ENCODE data around the gene PPP2R2D. TPM values are rescaled to one million over a fixed set of nuclear protein-coding genes. Genes with fewer than 3 reads are reported as not detected.
A peak's percentile ranks its signal among the peaks of the same experiment; 100 is the strongest.

PPP2R2D gene
- total RNA-seq, 1 experiment from 2014 or later = 40.3 TPM

DNA sequence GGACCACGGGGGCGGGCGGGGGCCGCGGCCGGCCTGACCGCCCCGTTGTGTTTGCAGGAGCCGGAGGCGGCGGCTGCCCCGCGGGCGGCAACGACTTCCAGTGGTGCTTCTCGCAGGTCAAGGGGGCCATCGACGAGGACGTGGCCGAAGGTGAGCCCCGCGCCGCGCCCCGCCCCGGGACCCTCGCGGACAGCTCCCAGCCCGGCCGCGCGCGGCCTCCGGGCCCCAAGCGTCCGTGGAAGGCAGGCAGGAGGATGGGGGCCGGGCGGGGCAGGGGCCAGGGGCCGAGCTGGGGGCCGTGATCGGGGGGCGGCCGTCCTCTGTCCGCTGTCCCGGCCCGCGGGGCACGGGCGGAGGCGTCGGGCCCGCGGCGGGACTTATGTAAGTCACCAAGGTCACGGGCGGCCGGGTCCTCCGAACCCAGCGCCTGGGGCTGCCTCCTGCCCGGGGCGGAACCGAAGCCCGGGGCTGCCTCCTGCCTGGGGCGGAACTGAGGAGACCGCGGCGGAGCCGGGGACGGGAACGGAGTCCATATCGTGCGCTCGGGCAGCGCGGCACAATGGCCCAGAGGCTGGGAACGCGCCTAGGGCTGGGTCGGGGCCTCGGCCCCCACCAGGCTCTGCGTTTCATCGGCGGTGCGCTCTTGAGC, 497 bp downstream of the PPP2R2D start:
- H2AFZ ChIP-seq (ENCODE audit: low read length) = no peak overlapping the region
- peaks cover 53% of the 10 kb centered on the region for H3K79me2 ChIP-seq (ENCODE audit: low read length)
- H3F3A ChIP-seq (ENCODE audit: low read length, unreplicated experiment) = no peaks in the 10 kb centered on the region
- H3K4me3 ChIP-seq (ENCODE audit: low read length) = peak overlapping the region; percentile 77
- H4K20me1 ChIP-seq (ENCODE audit: low read length) = peaks cover 23% of the 10 kb centered on the region; the same call in 1 of the 2 replicates
- ChIA-PET CTCF (no interaction called here), POLR2A (ENCODE audit: unreplicated experiment) (interaction anchor here (0.7 kb wide), 1 partner anchor 149 kb away, joined by 3 read pairs; no protein-coding TSS in a partner anchor)
- no TSS peak for BruUV-seq (replicated peaks)
- H3K9me3 ChIP-seq (ENCODE audit: low read length) = no peaks in the 10 kb centered on the region
- no peaks in the 10 kb centered on the region for H3K27me3 ChIP-seq (ENCODE audit: low read length)
- no peak for DNase-seq
- ATAC-seq = peak; percentile 11
- no peaks in the 10 kb centered on the region; the same call in 1 of the 2 replicates for H3K36me3 ChIP-seq (ENCODE audit: low read depth, low read length)
- no peak for TF ChIP-seq EZH2 (IDR thresholded peaks at IDR 0.05; ENCODE audit: low read length, unreplicated experiment)
- TF ChIP-seq CTCF (conservative IDR thresholded peaks at IDR 0.05; ENCODE audit: low read depth, low read length) = no peak
- no peak for TF ChIP-seq EZH2phosphoT487 (IDR thresholded peaks at IDR 0.05; ENCODE audit: borderline replicate concordance, low read length)
- H3K27ac ChIP-seq (ENCODE audit: low read length) = peak overlapping the region; percentile 19; the same call in 1 of the 2 replicates
- peaks cover 25% of the 10 kb centered on the region for H3K4me1 ChIP-seq (ENCODE audit: insufficient read depth, low read length)
- H3K9ac ChIP-seq (ENCODE audit: low read length) = peak overlapping the region; percentile 83
- peak overlapping the region; percentile 95 for H3K4me2 ChIP-seq (ENCODE audit: low read length)
- intact Hi-C loops (cut with micrococcal nuclease) = loop anchor here (5.0 kb wide), 2 partner anchors 46 to 81 kb away; partner anchors contain the start of gene BNIP3
- H3K9me2 ChIP-seq (replicated peaks; ENCODE audit: low read length) = no peaks in the 10 kb centered on the region

DNA sequence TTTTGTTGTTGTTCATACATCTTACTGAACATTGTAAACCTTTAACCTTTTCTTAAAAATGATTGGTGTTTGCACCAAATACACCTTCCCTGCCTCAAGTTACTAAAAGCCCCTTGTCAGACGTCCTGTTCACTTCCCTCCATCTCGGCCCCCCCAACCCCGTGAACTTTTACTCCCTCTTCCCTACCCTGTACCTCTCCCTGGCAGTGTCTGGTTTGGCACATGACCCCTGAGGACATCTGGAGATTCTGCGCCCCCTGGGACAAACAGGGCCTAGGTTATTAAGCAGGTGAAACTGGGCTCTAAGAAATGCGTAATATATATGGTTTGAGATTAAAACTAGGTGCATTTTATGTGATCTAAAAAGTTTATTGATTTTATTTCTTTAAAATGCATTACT, 1.4 kb downstream of the PPP2R2D start:
- Histone ChIP-seq H3K9me3 (ENCODE audit: low read length) (no peaks in the 10 kb centered on the region), H3K27me3 (ENCODE audit: low read length) (no peaks in the 10 kb centered on the region), H3K9me2 (replicated peaks; ENCODE audit: low read length) (no peaks in the 10 kb centered on the region), H3K4me2 (ENCODE audit: low read length) (peak overlapping the region; percentile 95), H3K27ac (ENCODE audit: low read length) (no peak overlapping the region), H4K20me1 (ENCODE audit: low read length) (peaks cover 24% of the 10 kb centered on the region; the same call in 1 of the 2 replicates), H3K4me3 (ENCODE audit: low read length) (peak overlapping the region; percentile 77), H3F3A (ENCODE audit: low read length, unreplicated experiment) (no peaks in the 10 kb centered on the region), H3K4me1 (ENCODE audit: insufficient read depth, low read length) (peaks cover 25% of the 10 kb centered on the region), H2AFZ (ENCODE audit: low read length) (no peak overlapping the region), H3K79me2 (ENCODE audit: low read length) (peaks cover 61% of the 10 kb centered on the region), H3K9ac (ENCODE audit: low read length) (peak overlapping the region; percentile 83), H3K36me3 (ENCODE audit: low read depth, low read length) (no peaks in the 10 kb centered on the region; the same call in 1 of the 2 replicates)
- TSS peak; percentile 61 for BruUV-seq (replicated peaks)
- intact Hi-C loops (cut with micrococcal nuclease) = loop anchor here (5.0 kb wide), 2 partner anchors 45 to 80 kb away; partner anchors contain the start of gene BNIP3
- no peak for ATAC-seq
- DNase-seq = no peak
- CTCF ChIA-PET = no interaction called here
- no peak for TF ChIP-seq EZH2 (IDR thresholded peaks at IDR 0.05; ENCODE audit: low read length, unreplicated experiment)
- no peak for TF ChIP-seq EZH2phosphoT487 (IDR thresholded peaks at IDR 0.05; ENCODE audit: borderline replicate concordance, low read length)
- no peak for TF ChIP-seq CTCF (conservative IDR thresholded peaks at IDR 0.05; ENCODE audit: low read depth, low read length)
- POLR2A ChIA-PET (ENCODE audit: unreplicated experiment) = interaction anchor here (0.7 kb wide), 1 partner anchor 150 kb away, joined by 3 read pairs; no protein-coding TSS in a partner anchor

DNA sequence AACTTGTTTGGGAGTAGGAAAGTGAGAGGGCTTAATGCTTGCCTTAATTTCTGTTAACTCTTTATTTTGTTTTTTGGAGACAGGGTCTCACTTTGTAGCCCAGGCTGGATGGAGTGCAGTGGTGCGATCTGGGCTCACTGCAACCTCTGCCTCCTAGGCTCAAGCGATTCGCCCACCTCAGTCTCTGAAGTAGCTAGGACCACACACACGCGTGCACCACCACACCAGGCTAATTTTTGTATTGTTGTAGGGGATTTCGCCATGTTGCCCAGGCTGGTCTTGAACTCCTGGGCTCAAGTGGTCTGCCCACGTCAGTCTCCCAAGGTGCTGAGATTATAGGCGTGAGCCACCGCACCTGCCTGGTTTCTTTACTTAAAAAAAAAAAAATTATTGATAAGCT, 1.9 kb downstream of the PPP2R2D start:
- DNase-seq (no peak), ATAC-seq (no peak)
- ChIA-PET POLR2A (ENCODE audit: unreplicated experiment) (no interaction called here), CTCF (no interaction called here)
- intact Hi-C loops (cut with micrococcal nuclease) = loop anchor here (5.0 kb wide), 2 partner anchors 45 to 80 kb away; partner anchors contain the start of gene BNIP3
- no peak for TF ChIP-seq CTCF (conservative IDR thresholded peaks at IDR 0.05; ENCODE audit: low read depth, low read length)
- no peak for TF ChIP-seq EZH2 (IDR thresholded peaks at IDR 0.05; ENCODE audit: low read length, unreplicated experiment)
- TF ChIP-seq EZH2phosphoT487 (IDR thresholded peaks at IDR 0.05; ENCODE audit: borderline replicate concordance, low read length) = no peak
- Histone ChIP-seq H3K27ac (ENCODE audit: low read length) (no peak overlapping the region), H3K9ac (ENCODE audit: low read length) (no peak overlapping the region), H3K36me3 (ENCODE audit: low read depth, low read length) (no peaks in the 10 kb centered on the region; the same call in 1 of the 2 replicates), H4K20me1 (ENCODE audit: low read length) (peaks cover 25% of the 10 kb centered on the region; the same call in 1 of the 2 replicates), H2AFZ (ENCODE audit: low read length) (no peak overlapping the region), H3K79me2 (ENCODE audit: low read length) (peaks cover 66% of the 10 kb centered on the region), H3K4me2 (ENCODE audit: low read length) (peak overlapping the region; percentile 95), H3K9me2 (replicated peaks; ENCODE audit: low read length) (no peaks in the 10 kb centered on the region), H3K27me3 (ENCODE audit: low read length) (no peaks in the 10 kb centered on the region), H3K4me3 (ENCODE audit: low read length) (peak overlapping the region; percentile 77), H3K4me1 (ENCODE audit: insufficient read depth, low read length) (peaks cover 28% of the 10 kb centered on the region), H3K9me3 (ENCODE audit: low read length) (no peaks in the 10 kb centered on the region), H3F3A (ENCODE audit: low read length, unreplicated experiment) (no peaks in the 10 kb centered on the region)
- no TSS peak for BruUV-seq (replicated peaks)

All from PC-3 (cell line).